ENCODE results near the gene STX16. TPM values are rescaled to one million over a fixed set of nuclear protein-coding genes. Genes with fewer than 3 reads are reported as not detected.
A peak's percentile ranks its signal among the peaks of the same experiment; 100 is the strongest.

Gene STX16
- 10 to 100 TPM; 49.9 to 57.6 (median 54.7) TPM for polyA plus RNA-seq (ENCODE audit: insufficient read length in 3 of 3)

- peak; percentile 78 to 84 (median 82) for DNase-seq (ENCODE audit: low read depth in 3 of 3, low spot score in 2 of 3)
Observed at GRCh38 chr20:58650776-58651558, at the start of gene STX16. Gene STX16 (plus strand): TSS chr20:58651283. CDS start chr20:58652007, 724 bp downstream.

- no peak for DNase-seq (ENCODE audit: low read depth in 3 of 3, low spot score in 2 of 3)
Observed at GRCh38 chr20:58602124-58602523, 49.0 kb upstream of the STX16 start.

- no peak for DNase-seq (ENCODE audit: low read depth in 3 of 3, low spot score in 2 of 3)
Observed at GRCh38 chr20:58603721-58604120, 47.4 kb upstream of the STX16 start.

GRCh38 chr20:58604128-58604881, 46.8 kb upstream of the STX16 start:
- DNase-seq (ENCODE audit: low read depth in 3 of 3, low spot score in 2 of 3), result no peak

- DNase-seq (ENCODE audit: low read depth in 3 of 3, low spot score in 2 of 3), result no peak
Observed at GRCh38 chr20:58605292-58606065, 45.6 kb upstream of the STX16 start.

GRCh38 chr20:58606184-58606583, 44.9 kb upstream of the STX16 start:
- DNase-seq (ENCODE audit: low read depth in 3 of 3, low spot score in 2 of 3), result no peak

GRCh38 chr20:58608096-58608840, 42.8 kb upstream of the STX16 start:
- DNase-seq (ENCODE audit: low read depth in 3 of 3, low spot score in 2 of 3), result no peak

- no peak for DNase-seq (ENCODE audit: low read depth in 3 of 3, low spot score in 2 of 3)
Observed at GRCh38 chr20:58609026-58609425, 42.1 kb upstream of the STX16 start.

- DNase-seq (ENCODE audit: low read depth in 3 of 3, low spot score in 2 of 3), result no peak
Observed at GRCh38 chr20:58610071-58610800, 40.8 kb upstream of the STX16 start.

- no peak for DNase-seq (ENCODE audit: low read depth in 3 of 3, low spot score in 2 of 3)
Observed at GRCh38 chr20:58610811-58611210, 40.3 kb upstream of the STX16 start.

- DNase-seq (ENCODE audit: low read depth in 3 of 3, low spot score in 2 of 3), result no peak
Observed at GRCh38 chr20:58611236-58612030, 39.6 kb upstream of the STX16 start.

- DNase-seq (ENCODE audit: low read depth in 3 of 3, low spot score in 2 of 3), result no peak
Observed at GRCh38 chr20:58612121-58612691, 38.9 kb upstream of the STX16 start.

- no peak for DNase-seq (ENCODE audit: low read depth in 3 of 3, low spot score in 2 of 3)
Observed at GRCh38 chr20:58613061-58613854, 37.8 kb upstream of the STX16 start.

GRCh38 chr20:58614366-58614765, 36.7 kb upstream of the STX16 start:
- DNase-seq (ENCODE audit: low read depth in 3 of 3, low spot score in 2 of 3), result no peak

GRCh38 chr20:58614984-58615760, 35.9 kb upstream of the STX16 start:
- DNase-seq (ENCODE audit: low read depth in 3 of 3, low spot score in 2 of 3), result no peak

GRCh38 chr20:58616411-58616810, 34.7 kb upstream of the STX16 start:
- no peak for DNase-seq (ENCODE audit: low read depth in 3 of 3, low spot score in 2 of 3)

GRCh38 chr20:58617158-58617557, 33.9 kb upstream of the STX16 start:
- DNase-seq (ENCODE audit: low read depth in 3 of 3, low spot score in 2 of 3), result no peak

All from right renal cortex interstitium (tissue), 3 donors.